Gastrocnemius medialis (tissue), 4 donors: ENCODE results near the gene ZNF66. TPM values are rescaled to one million over a fixed set of nuclear protein-coding genes. Genes with fewer than 3 reads are reported as not detected.

ENCODE experiments used
- ATAC-seq, 2 donors: fragments of 150-250 bp; one replicate each; pipeline ENCODE4 v1.9.1; 2016
- DNase-seq, 2 donors: peaks; one replicate each; pipeline ENCODE4 v3.0.0-alpha.2; 2019
- H3K27ac ChIP-seq, 4 donors: fragments of 200-600 bp; sonication (generic); 1 replicate in 1 of 4; 2 replicates in 3 of 4; pipeline ENCODE4 v1.5.1; 2016 to 2018; ENCODE audit warnings: mild to moderate bottlenecking in 2 of 4, moderate library complexity in 1 of 4
- H3K27me3 ChIP-seq, 3 donors: fragments of 200-600 bp; sonication (generic) in 2 of 3; 1 replicate in 1 of 3; 2 replicates in 2 of 3; pipeline versions ENCODE4 v1.5.1 to v1.6.0; 2016 to 2019; ENCODE audit warnings: mild to moderate bottlenecking in 1 of 3, moderate library complexity in 1 of 3
- H3K36me3 ChIP-seq, 2 donors: fragments of 200-600 bp; sonication (generic) in 1 of 2; one replicate each; pipeline ENCODE4 v1.5.1; 2017 to 2018
- H3K4me1 ChIP-seq, 2 donors: fragments of 200-600 bp; sonication (generic) in 1 of 2; one replicate each; pipeline ENCODE4 v1.5.1; 2016 to 2017; ENCODE audit warnings: mild to moderate bottlenecking in 2 of 2
- H3K4me3 ChIP-seq, 4 donors: fragments of 200-600 bp; sonication (generic) in 3 of 4; 1 replicate in 1 of 4; 2 replicates in 3 of 4; pipeline ENCODE4 v1.5.1; 2016 to 2019; ENCODE audit warnings: mild to moderate bottlenecking in 2 of 4
- H3K9me3 ChIP-seq, 3 donors: fragments of 200-600 bp; sonication (generic) in 2 of 3; 1 replicate in 1 of 3; 2 replicates in 2 of 3; pipeline ENCODE4 v1.5.1; 2016 to 2019
- CTCF ChIP-seq, 5 experiments: fragments of 450-650 bp in 3 of 5; fragments of 200-600 bp in 2 of 5; sonication (generic) in 2 of 5; IDR thresholded peaks in 4 of 5; conservative IDR thresholded peaks in 1 of 5; 1 replicate in 4 of 5; 2 replicates in 1 of 5; pipeline ENCODE4 v1.5.1; 2016 to 2019; ENCODE audit warnings: antibody characterized with exemption in 5 of 5, mild to moderate bottlenecking in 3 of 5, moderate library complexity in 3 of 5
- POLR2A ChIP-seq, 2 donors: fragments of 450-650 bp; IDR thresholded peaks; one replicate each; pipeline ENCODE4 v1.6.1; 2017; ENCODE audit warnings: antibody characterized with exemption in 2 of 2, mild to moderate bottlenecking in 2 of 2, moderate library complexity in 2 of 2
- in situ Hi-C, 4 donors: fragments of 200-750 bp; cut with MboI; loops; one replicate each; pipeline versions ENCODE4 v1.15.0 to v1.8.0; 2017; ENCODE audit warnings: low sequenced_read_pairs in 4 of 4
- intact Hi-C: fragments of 100-400 bp; cut with DNase I; formaldehyde crosslinking; loops from one replicate; pipeline ENCODE4 v1.15.1; 2023; ENCODE audit warnings: low total_unique reads
- total RNA-seq, 4 donors: library from RNA; depleted of rRNA; stranded (reverse); fragments of >200 nt; gene quantifications; one replicate each; pipeline versions ENCODE4 v1.1.0 to v1.2.3, GENCODE V29; 2016

The ZNF66 gene
- total RNA-seq, 4 donors from 2014 or later: 0.82 to 2.1 (median 1.6) TPM; not detected in 1

- no peak for ATAC-seq
- no peak overlapping the region for H3K27ac ChIP-seq
- in situ Hi-C loops: no loop called here
These were observed 64.3 kb downstream of the ZNF66 start for GRCh38 chr19:20840371-20840770.

More at GRCh38 chr19:20840371-20840770, 64.3 kb downstream of the ZNF66 start:
- H3K4me3 ChIP-seq: no peak overlapping the region
- no peak for DNase-seq
- H3K27me3 ChIP-seq: no peaks in the 10 kb centered on the region
- intact Hi-C loops: no loop called here
- no peaks in the 10 kb centered on the region for H3K4me1 ChIP-seq
- H3K36me3 ChIP-seq: no peaks in the 10 kb centered on the region
- no peaks in the 10 kb centered on the region for H3K9me3 ChIP-seq
- TF ChIP-seq POLR2A (IDR thresholded peaks at IDR 0.05) (no peak), CTCF (IDR thresholded peaks at IDR 0.05 in 4 of 5, conservative IDR thresholded peaks at IDR 0.05 in 1 of 5) (no peak)

Other genes starting within 250 kb of the ZNF66 start
- 1 to 10 TPM in 3 of 4 donors, under 1 TPM in 1; 0.95 to 5.4 (median 2.2) TPM for gene ZNF737, start 210.5 kb upstream of the ZNF66 start, total RNA-seq
- gene ZNF626, start 114.7 kb upstream of the ZNF66 start, total RNA-seq: 10 to 100 TPM in 3 of 4 donors, 1 to 10 TPM in 1; 4.9 to 19.4 (median 14.2) TPM
- gene ZNF85, start 146.9 kb downstream of the ZNF66 start, total RNA-seq: 1 to 10 TPM in 1 of 4 donors, under 1 TPM in 3; 0.34 to 1.8 (median 0.81) TPM
- gene ZNF430, start 244.4 kb downstream of the ZNF66 start, total RNA-seq: 1 to 10 TPM; 1.3 to 5.9 (median 2.0) TPM